K562 (cell line): Measurements from ENCODE around the gene CPA2. TPM values are rescaled to one million over a fixed set of nuclear protein-coding genes. Genes with fewer than 3 reads are reported as not detected.

Source experiments
- ATAC-seq: fragments of 200-7000 bp; cut with Tn5 transposase; 3 replicates; pipeline ENCODE4 v1.9.1; 2020; ENCODE audit warnings: moderate library complexity
- BruUV-seq: library from RNA; stranded (reverse); fragments of 400-500 nt; replicated peaks from 2 replicates; lab custom pipeline; 2021; lab: Mats Ljungman, UMichigan
- CTCF ChIA-PET: fragments of 300-600 bp; formaldehyde crosslinking; extraction: SDS; loops from one replicate; lab custom pipeline; 2021; ENCODE audit warnings: low intra/inter-chr PET ratio; lab: Yijun Ruan, JAX
- POLR2A ChIA-PET: fragments of 300-600, 350-650 bp; sonication (Branson Sonifier 250); formaldehyde crosslinking; extraction: SDS; loops from one replicate; lab custom pipeline; 2021; ENCODE audit warnings: antibody characterized with exemption, inconsistent platforms; lab: Yijun Ruan, JAX
- DNase-seq, 4 experiments: peaks; one replicate each; pipeline versions ENCODE4 v3.0.0 to v3.0.0-alpha.2; 2011 to 2018; ENCODE audit warnings: low spot score in 3 of 4, mixed read lengths in 3 of 4; ENCODE audit errors: extremely low read depth in 1 of 4
- FAIRE-seq: peaks from 2 replicates; lab custom pipeline; 2011; peaks lifted over from hg19 to GRCh38; lab: Jason Lieb, UNC
- H2AFZ ChIP-seq: 2 replicates; pipeline ENCODE4 v1.6.0; 2011; ENCODE audit warnings: low read depth, low read length, control low read depth, inconsistent platforms
- H3K27ac ChIP-seq: fragments of 200-600 bp; 3 replicates; pipeline ENCODE4 v1.8.0; 2011; ENCODE audit warnings: low read depth, mild to moderate bottlenecking, control low read depth, inconsistent platforms, low read length, moderate library complexity, mixed read lengths; ENCODE audit errors: extremely low read depth
- H3K27me3 ChIP-seq, 2 experiments: fragments of 300-600 bp in 1 of 2; 2 replicates in 1 of 2; 3 replicates in 1 of 2; pipeline versions ENCODE4 v1.6.0 to v1.8.0; 2011; ENCODE audit warnings: inconsistent platforms in 2 of 2, low read length in 2 of 2, mild to moderate bottlenecking in 1 of 2, mixed read lengths in 1 of 2, moderate library complexity in 1 of 2; ENCODE audit not compliant: control insufficient read depth in 2 of 2, insufficient read depth in 2 of 2
- H3K36me3 ChIP-seq: fragments of 300-600 bp; 3 replicates; pipeline ENCODE4 v1.8.0; 2011; ENCODE audit warnings: mild to moderate bottlenecking, low read length, inconsistent platforms; ENCODE audit not compliant: control insufficient read depth, insufficient read depth
- H3K4me1 ChIP-seq, 2 experiments: fragments of 200-600 bp in 1 of 2; replicated peaks in 1 of 2; 2 replicates in 1 of 2; 3 replicates in 1 of 2; pipeline versions ENCODE4 v1.5.1 to v1.8.0; 2011; ENCODE audit warnings: inconsistent platforms in 2 of 2, low read length in 2 of 2, mild to moderate bottlenecking in 1 of 2, mixed read lengths in 1 of 2, moderate library complexity in 1 of 2; ENCODE audit not compliant: control insufficient read depth in 2 of 2, insufficient read depth in 2 of 2
- H3K4me2 ChIP-seq: 2 replicates; pipeline ENCODE4 v1.6.1; 2011; ENCODE audit warnings: low read length, control low read depth, inconsistent platforms, mixed read lengths; ENCODE audit not compliant: insufficient read depth
- H3K4me3 ChIP-seq: fragments of 200-600 bp; sonication (generic), shearing (Covaris generic); 2 replicates; pipeline ENCODE4 v1.5.1; 2016; ENCODE audit warnings: control low read depth, inconsistent platforms
- H3K79me2 ChIP-seq: fragments of 200-600 bp; 3 replicates; pipeline ENCODE4 v1.8.0; 2011; ENCODE audit warnings: low read length, inconsistent platforms; ENCODE audit not compliant: control insufficient read depth, insufficient read depth
- H3K9ac ChIP-seq, 2 experiments: 2 replicates each; pipeline versions ENCODE4 v1.6.0 to v1.6.1; 2011; ENCODE audit warnings: low read depth in 2 of 2, low read length in 2 of 2, control low read depth in 1 of 2, inconsistent platforms in 1 of 2, mild to moderate bottlenecking in 1 of 2, mixed read lengths in 1 of 2; ENCODE audit not compliant: insufficient read depth in 1 of 2
- H3K9me1 ChIP-seq: one replicate; pipeline ENCODE4 v1.6.0; 2011; ENCODE audit warnings: inconsistent platforms, mild to moderate bottlenecking, low read length, moderate library complexity; ENCODE audit not compliant: control insufficient read depth, insufficient read depth
- H3K9me3 ChIP-seq: replicated peaks from 2 replicates; pipeline ENCODE4 v1.5.1; 2011; ENCODE audit warnings: low read depth, low read length, inconsistent platforms; ENCODE audit not compliant: control insufficient read depth, insufficient read depth
- H4K20me1 ChIP-seq: replicated peaks from 2 replicates; pipeline ENCODE4 v1.6.1; 2011; ENCODE audit warnings: low read length, inconsistent platforms, mixed read lengths; ENCODE audit not compliant: control insufficient read depth, insufficient read depth
- ARID1B ChIP-seq: fragments of 450-650 bp; IDR thresholded peaks from 2 replicates; pipeline ENCODE4 v1.6.1; 2016; ENCODE audit warnings: antibody characterized with exemption, mild to moderate bottlenecking, inconsistent platforms
- KDM1A ChIP-seq, 2 experiments: fragments of 450-650 bp; IDR thresholded peaks; 2 replicates each; pipeline ENCODE4 v1.6.1; 2016; ENCODE audit warnings: mild to moderate bottlenecking in 2 of 2
- KLF1 ChIP-seq: fragments of 450-650 bp; IDR thresholded peaks from 2 replicates; pipeline ENCODE4 v1.6.1; 2016; ENCODE audit warnings: missing genetic modification characterization, missing compliant biosample characterization
- NCOR1 ChIP-seq: fragments of 450-650 bp; IDR thresholded peaks from 2 replicates; pipeline ENCODE4 v1.6.1; 2016; ENCODE audit warnings: mild to moderate bottlenecking, moderate library complexity
- NFIC ChIP-seq: fragments of 450-650 bp; IDR thresholded peaks from 2 replicates; pipeline ENCODE4 v1.6.1; 2017; ENCODE audit warnings: mild to moderate bottlenecking, inconsistent platforms
- RCOR1 ChIP-seq, 2 experiments: IDR thresholded peaks; 2 replicates each; pipeline ENCODE4 v1.6.1; 2012; ENCODE audit warnings: low read depth in 2 of 2, low read length in 2 of 2, borderline replicate concordance in 1 of 2, improper control_type of control experiment in 1 of 2
- TAL1 ChIP-seq: fragments of 450-650 bp; IDR thresholded peaks from 2 replicates; pipeline ENCODE4 v1.6.1; 2016; ENCODE audit warnings: mild to moderate bottlenecking
- TCF3 ChIP-seq: sonication (generic); formaldehyde crosslinking; IDR thresholded peaks from 2 replicates; pipeline ENCODE4 v1.4.0; 2020; ENCODE audit warnings: mild to moderate bottlenecking, missing genetic modification reagents
- TEAD4 ChIP-seq, 2 experiments: sonication (generic) in 1 of 2; formaldehyde crosslinking in 1 of 2; IDR thresholded peaks; 2 replicates each; pipeline versions ENCODE4 v1.6.1 to v1.8.0; 2012 to 2022; ENCODE audit warnings: borderline replicate concordance in 1 of 2, inconsistent platforms in 1 of 2, low read length in 1 of 2, mild to moderate bottlenecking in 1 of 2, missing genetic modification reagents in 1 of 2
- ZNF124 ChIP-seq: sonication (generic); formaldehyde crosslinking; IDR thresholded peaks from 2 replicates; pipeline ENCODE4 v1.8.1; 2022; ENCODE audit warnings: missing genetic modification reagents
- WGBS: fragments of 100-300 bp; shearing (Covaris generic); methylation state at CpG from one replicate; pipeline ENCODE4 v1.1.6; 2016; ENCODE audit warnings: low coverage, mixed read lengths; ENCODE audit not compliant: insufficient coverage; ENCODE audit errors: missing lambda C conversion rate; 5-methylcytosine and 5-hydroxymethylcytosine counted together
- in situ Hi-C: fragments of 300-500 bp; cut with MboI; formaldehyde crosslinking; loops from 4 replicates; pipeline ENCODE4 v1.15.0; 2018; ENCODE audit warnings: inconsistent platforms, mixed read lengths
- intact Hi-C: fragments of 100-400 bp; cut with micrococcal nuclease; formaldehyde crosslinking; loops from 2 replicates; pipeline ENCODE4 v1.14.2; 2022
- polyA plus RNA-seq, 8 experiments: library from polyadenylated mRNA; depleted of rRNA in 4 of 8; stranded (reverse) in 5 of 8; unstranded in 3 of 8; fragments of >200 nt; fragmentation: Nextera tagmentation in 2 of 8; fragmentation: Illumina TruSeq in 1 of 8; extraction: Ambion mirVana in 2 of 8; extraction: Trizol in 1 of 8; gene quantifications; 2 replicates each; pipeline versions ENCODE4 v1.2.1 to v1.2.3, GENCODE V29; 2011 to 2014; ENCODE audit warnings: inconsistent platforms in 1 of 8, missing spikeins in 1 of 8
- total RNA-seq, 7 experiments: library from RNA; depleted of rRNA in 6 of 7; stranded (reverse); fragments of >200 nt in 6 of 7; fragmentation: Illumina TruSeq in 2 of 7; extraction: Trizol in 2 of 7; gene quantifications; 2 replicates each; pipeline versions ENCODE4 v1.2.1 to v1.2.3, GENCODE V29; 2011 to 2021; ENCODE audit warnings: low replicate concordance in 1 of 7
- TF ChIP-seq, protein P1 (sequence below), 3 experiments: fragments of 200-800 bp in 1 of 3; sonication (Bioruptor generic) in 1 of 3; sonication (generic) in 1 of 3; formaldehyde crosslinking in 1 of 3; IDR thresholded peaks; 2 replicates each; pipeline versions ENCODE4 v1.6.1 to v1.8.0; 2016 to 2022; ENCODE audit warnings: mild to moderate bottlenecking in 2 of 3, missing compliant biosample characterization in 2 of 3, missing genetic modification characterization in 2 of 3, missing genetic modification reagents in 1 of 3
- TF ChIP-seq, protein P2 (sequence below): fragments of 250-450 bp; sonication (Bioruptor Pico); IDR thresholded peaks from 2 replicates; pipeline ENCODE4 v1.4.0; 2020; ENCODE audit warnings: mild to moderate bottlenecking, moderate library complexity, borderline replicate concordance

Gene CPA2
- total and polyA plus RNA-seq, 9 of the 15 experiments (the other 6 are each of a cell fraction or from before 2014, with no cell fraction given) = 0.04 to 0.84 (median 0.09) TPM; not detected in 4

DNA sequence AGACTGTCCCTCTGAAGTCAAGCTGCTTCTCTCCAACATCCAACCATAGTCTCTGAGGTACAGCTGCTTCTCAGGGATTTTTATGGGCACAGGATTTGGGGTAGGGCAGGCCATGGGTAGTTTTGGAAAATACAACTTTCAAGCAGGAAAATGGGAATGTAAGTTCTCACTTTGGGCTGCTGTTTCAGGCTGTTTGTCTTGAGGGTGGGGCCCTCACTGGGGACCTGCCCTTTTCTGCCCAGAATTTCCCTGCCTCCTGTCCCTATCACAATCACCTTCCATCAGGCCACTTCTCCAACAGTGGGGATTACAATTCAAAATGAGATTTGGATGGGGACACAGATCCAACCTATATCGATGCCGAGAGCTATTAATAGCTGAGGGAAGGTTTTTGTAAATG is 34.5 kb upstream of the CPA2 start:
- FAIRE-seq = no peak
- peak overlapping the region in 1 of 2 experiments; percentile 37; a peak in 1 of 4 replicates for H3K9ac ChIP-seq

DNA sequence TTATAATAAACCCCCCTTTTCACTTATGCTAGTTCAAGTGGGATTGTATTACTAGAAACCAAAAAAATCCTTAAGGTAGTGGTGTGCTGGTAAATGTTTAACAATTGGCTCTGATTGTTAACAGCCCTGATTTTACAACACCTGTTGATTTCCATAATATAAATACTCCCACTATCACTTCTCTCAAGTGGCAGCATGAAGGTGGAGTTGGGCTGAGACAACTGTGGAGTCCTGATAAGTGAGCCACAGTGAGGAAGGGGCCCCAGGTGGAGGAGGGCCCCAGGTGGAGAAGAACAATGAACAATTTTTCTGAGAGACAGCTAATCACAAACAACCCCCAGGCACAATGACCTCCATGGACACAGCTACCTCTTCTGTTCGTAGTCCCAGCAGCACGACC is 32.6 kb upstream of the CPA2 start:
- Histone ChIP-seq H2AFZ (no peak overlapping the region), H3K4me1 (peaks cover 9 to 11% of the 10 kb centered on the region in 2 experiments; a peak in 4 of 5 replicates), H3K9me3 (no peaks in the 10 kb centered on the region; the same call in 1 of the 2 replicates), H3K9me1 (no peaks in the 10 kb centered on the region), H3K4me3 (no peak overlapping the region), H3K27me3 (no peaks in the 10 kb centered on the region), H3K79me2 (no peaks in the 10 kb centered on the region), H3K9ac (no peak overlapping the region), H3K36me3 (no peaks in the 10 kb centered on the region), H4K20me1 (no peaks in the 10 kb centered on the region), H3K27ac (no peak overlapping the region), H3K4me2 (no peak overlapping the region)
- intact Hi-C loops = no loop called here
- ChIA-PET CTCF (no interaction called here), POLR2A (no interaction called here)
- in situ Hi-C loops = no loop called here
- BruUV-seq = no TSS peak
- DNase-seq (peak in 3 of 4 experiments; percentile 38 to 55 (median 44)), FAIRE-seq (no peak), ATAC-seq (peak; percentile 19; the same call in 1 of the 3 replicates)
- WGBS = 59% methylated on average over 2 of the region's 2 CpGs
- TF ChIP-seq TEAD4 (IDR thresholded peaks at IDR 0.05; ENCODE audit: low read length) (peak; percentile 60), TEAD4 (CRISPR knock-in tag; IDR thresholded peaks at IDR 0.05; ENCODE audit: borderline replicate concordance) (no peak), TAL1 (peak; percentile 69), KDM1A (IDR thresholded peaks at IDR 0.05) (peak; percentile 85 to 89), NFIC (0 out of 2 replicates have a peak, but pooled peaks have one; percentile 17), ARID1B (peak; percentile 19), RCOR1 (IDR thresholded peaks at IDR 0.05; ENCODE audit: borderline replicate concordance in 1 of 2, low read depth in 2 of 2, low read length in 2 of 2) (peak in 1 of 2 experiments; percentile 72; a peak in 3 of 4 replicates), TCF3 (CRISPR knock-in tag) (peak; percentile 74), ZNF124 (CRISPR knock-in tag) (no peak)
- TF ChIP-seq, protein P1, sequence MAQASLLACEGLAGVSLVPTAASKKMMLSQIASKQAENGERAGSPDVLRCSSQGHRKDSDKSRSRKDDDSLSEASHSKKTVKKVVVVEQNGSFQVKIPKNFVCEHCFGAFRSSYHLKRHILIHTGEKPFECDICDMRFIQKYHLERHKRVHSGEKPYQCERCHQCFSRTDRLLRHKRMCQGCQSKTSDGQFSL (CRISPR knock-in tag; IDR thresholded peaks at IDR 0.05) = peak; percentile 54; the same call in 1 of the 2 replicates
- TF ChIP-seq, protein P1 (tag; IDR thresholded peaks at IDR 0.05) = no peak
- TF ChIP-seq, protein P2, sequence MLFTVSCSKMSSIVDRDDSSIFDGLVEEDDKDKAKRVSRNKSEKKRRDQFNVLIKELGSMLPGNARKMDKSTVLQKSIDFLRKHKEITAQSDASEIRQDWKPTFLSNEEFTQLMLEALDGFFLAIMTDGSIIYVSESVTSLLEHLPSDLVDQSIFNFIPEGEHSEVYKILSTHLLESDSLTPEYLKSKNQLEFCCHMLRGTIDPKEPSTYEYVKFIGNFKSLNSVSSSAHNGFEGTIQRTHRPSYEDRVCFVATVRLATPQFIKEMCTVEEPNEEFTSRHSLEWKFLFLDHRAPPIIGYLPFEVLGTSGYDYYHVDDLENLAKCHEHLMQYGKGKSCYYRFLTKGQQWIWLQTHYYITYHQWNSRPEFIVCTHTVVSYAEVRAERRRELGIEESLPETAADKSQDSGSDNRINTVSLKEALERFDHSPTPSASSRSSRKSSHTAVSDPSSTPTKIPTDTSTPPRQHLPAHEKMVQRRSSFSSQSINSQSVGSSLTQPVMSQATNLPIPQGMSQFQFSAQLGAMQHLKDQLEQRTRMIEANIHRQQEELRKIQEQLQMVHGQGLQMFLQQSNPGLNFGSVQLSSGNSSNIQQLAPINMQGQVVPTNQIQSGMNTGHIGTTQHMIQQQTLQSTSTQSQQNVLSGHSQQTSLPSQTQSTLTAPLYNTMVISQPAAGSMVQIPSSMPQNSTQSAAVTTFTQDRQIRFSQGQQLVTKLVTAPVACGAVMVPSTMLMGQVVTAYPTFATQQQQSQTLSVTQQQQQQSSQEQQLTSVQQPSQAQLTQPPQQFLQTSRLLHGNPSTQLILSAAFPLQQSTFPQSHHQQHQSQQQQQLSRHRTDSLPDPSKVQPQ (CRISPR knock-in tag) = no peak

More for the DNA sequence above, 34.5 kb upstream of the CPA2 start:
- Histone ChIP-seq H3K9me3 (no peaks in the 10 kb centered on the region; the same call in 1 of the 2 replicates), H2AFZ (peak overlapping the region; percentile 82), H3K27ac (no peak overlapping the region), H3K4me3 (no peak overlapping the region), H3K27me3 (no peaks in the 10 kb centered on the region), H3K9me1 (no peaks in the 10 kb centered on the region), H3K79me2 (no peaks in the 10 kb centered on the region)
- CTCF ChIA-PET = no interaction called here
- no TSS peak for BruUV-seq
- DNase-seq = no peak
- 13% methylated on average over 2 of the region's 2 CpGs for WGBS
- TF ChIP-seq KLF1 (tag) (0 out of 2 replicates have a peak, but pooled peaks have one; percentile 22), NCOR1 (no peak)
- TF ChIP-seq, all 486 proteins: peak for 1
- Histone ChIP-seq H3K4me1 (peaks cover 9 to 16% of the 10 kb centered on the region in 2 experiments), H3K36me3 (no peaks in the 10 kb centered on the region), H3K4me2 (peak overlapping the region; percentile 0; the same call in 1 of the 2 replicates), H4K20me1 (no peaks in the 10 kb centered on the region)
- peak; percentile 26; the same call in 1 of the 3 replicates for ATAC-seq
- intact Hi-C loops = no loop called here
- POLR2A ChIA-PET = interaction anchor here (0.8 to 2.5 kb wide), 3 partner anchors 9 to 23 kb away, joined by 3 to 10 read pairs (median 3); no protein-coding TSS in a partner anchor
- in situ Hi-C loops = no loop called here
